Activated CD4-positive, alpha-beta T cell treated with anti-CD3 and anti-CD28 coated beads for 1 hour (primary cell): ENCODE measurements around the gene ACTL7B.
"Not testable (repeated sequence)": the region's sequence is repeated elsewhere in the genome, so short reads cannot be mapped to it uniquely, and the experiment has no call there.

Source experiments
- DNase-seq: peaks from one replicate; pipeline ENCODE4 v3.0.0-alpha.2; 2020

The ACTL7B gene

GRCh38 chr9:108842610-108843295, 13.0 kb downstream of the ACTL7B start:
- no peak for DNase-seq

DNA sequence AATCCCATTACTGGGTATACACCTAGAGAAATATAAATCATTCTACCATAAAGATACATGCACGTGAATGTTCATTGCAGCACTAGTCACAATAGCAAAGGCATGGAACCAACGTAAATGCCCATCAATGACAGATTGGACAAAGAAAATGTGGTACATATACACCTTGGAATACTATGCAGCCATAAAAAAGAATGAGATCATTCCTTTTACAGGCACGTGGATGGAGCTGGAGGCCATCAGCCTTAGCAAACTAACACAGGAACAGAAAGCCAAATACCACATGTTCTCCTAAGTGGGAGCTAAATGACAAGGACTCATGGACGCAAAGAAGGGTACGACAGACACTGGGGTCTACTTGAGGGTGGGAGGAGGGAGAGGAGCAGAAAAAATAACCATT, 16.2 kb downstream of the ACTL7B start:
- not testable (repeated sequence) for DNase-seq

DNA sequence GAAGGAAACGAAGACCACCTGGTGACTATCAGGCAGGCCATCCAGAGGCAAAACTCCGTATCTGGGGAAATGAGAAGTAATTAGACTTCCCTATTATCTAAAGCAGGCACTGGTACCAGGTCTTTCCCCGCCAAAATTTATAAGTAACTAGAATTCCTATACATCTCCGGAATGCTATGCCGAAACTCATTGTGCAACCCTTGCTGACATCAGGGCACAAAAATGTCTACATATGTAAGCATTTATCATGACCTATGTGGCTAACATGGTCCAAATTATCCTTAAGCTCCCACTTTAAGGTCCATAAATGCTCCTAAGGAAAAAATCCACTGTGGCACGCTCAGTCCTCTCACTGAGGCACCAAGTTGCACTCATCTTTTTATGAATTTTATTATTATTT, 17.8 kb downstream of the ACTL7B start:
- DNase-seq, result no peak

GRCh38 chr9:108837530-108837929, 18.3 kb downstream of the ACTL7B start:
- DNase-seq, result no peak

GRCh38 chr9:108836781-108837180, 19.0 kb downstream of the ACTL7B start:
- no peak for DNase-seq

DNA sequence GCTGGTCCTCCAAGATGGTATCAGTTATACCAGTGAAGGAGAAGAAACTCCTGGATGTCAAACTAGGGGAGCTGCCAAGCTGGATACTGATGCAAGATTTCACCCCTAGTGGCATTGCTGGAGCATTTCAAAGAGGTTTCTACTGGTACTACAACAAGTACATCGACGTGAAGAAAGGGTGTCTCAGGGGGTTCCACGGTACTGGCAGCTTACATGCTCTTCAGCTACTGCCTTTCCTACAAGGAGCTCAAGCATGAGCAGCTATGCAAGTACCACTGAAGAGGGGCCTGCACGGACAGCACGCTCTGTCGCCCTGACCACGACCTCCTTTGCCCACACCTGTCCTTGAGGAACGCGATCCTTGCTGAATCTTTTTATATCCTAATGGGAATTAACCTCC, 19.5 kb downstream of the ACTL7B start:
- DNase-seq, result no peak

- DNase-seq, result no peak
Observed at GRCh38 chr9:108835831-108836230, 20.0 kb downstream of the ACTL7B start.

DNA sequence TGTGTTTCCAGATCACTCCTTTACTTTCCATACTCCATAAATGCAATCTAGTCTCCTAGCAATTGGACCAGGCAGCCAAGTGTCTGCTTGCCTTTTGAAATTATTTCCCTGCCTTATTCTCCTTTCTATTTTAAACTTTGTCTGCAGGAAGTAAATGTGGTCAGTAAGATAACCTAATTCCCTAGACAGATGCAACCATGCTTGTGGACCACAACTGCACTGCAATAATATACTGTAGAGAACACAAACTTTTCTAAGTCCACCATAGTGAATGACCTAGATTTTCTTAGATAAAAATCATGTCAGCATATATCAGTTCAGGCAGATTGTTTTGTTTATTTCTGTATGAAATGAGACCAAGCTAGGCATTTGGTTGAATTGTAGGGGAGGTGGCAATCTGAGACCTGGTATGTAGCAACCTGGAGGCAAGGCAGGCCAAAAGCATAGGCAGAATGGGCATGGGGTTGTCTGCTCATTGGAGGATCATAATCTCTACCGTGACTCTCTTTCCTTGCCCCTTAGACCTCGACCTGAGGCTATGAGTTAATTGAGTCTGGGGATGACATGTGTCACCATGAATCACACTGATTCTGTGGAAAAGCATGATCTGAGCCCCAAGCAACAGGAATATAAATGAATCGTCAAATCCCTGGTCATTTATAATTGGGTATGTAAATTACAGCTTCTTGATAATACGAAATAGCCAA, 20.7 kb downstream of the ACTL7B start:
- no peak for DNase-seq

DNA sequence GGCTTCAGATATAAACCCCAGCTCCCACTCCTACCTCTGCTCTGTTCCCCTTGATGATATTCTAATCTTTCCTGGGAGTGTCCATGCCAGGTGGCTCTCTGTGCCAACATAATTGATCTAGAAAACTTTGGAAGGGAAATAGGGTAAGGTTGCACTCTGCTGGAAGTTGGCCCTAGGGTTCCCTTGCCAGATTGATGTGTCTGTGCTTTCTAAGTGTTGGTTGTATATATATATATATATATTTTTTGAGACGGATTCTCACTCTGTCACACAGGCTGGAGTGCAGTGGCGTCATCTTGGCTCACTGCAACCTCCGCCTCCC, 23.6 kb downstream of the ACTL7B start:
- DNase-seq, result no peak

DNA sequence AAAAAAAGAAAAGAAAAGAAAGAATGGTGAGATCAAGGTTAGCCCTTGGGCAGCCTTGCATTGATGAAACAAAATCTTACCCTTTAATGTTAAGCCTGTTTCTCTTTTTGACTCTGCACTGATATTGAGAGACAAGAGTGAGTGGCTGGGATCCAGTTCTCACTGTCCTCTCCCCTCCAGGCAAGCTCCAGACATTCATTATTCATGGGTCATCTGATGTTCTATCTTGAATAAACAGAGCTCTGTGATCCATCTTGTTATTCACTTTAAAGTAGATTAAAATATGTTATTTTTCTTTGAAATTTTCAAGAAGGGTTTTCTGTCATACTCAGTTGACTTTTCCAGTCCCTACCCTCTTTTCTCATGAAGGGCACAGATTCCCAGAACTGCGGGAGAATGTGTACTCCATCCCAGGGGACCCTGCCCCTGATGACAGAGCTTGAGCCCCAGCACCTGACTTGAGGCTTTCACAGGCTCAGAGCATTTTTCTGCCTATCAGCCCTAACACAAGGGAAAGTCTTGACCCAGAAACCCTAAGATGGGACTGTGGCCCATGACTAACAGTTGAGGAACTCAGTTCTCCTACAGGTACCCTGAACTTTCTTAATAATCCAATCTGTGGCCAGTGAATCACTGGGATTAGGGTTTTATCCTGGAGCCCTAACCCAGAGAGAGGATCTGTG, 24.1 kb downstream of the ACTL7B start:
- DNase-seq, result no peak

DNA sequence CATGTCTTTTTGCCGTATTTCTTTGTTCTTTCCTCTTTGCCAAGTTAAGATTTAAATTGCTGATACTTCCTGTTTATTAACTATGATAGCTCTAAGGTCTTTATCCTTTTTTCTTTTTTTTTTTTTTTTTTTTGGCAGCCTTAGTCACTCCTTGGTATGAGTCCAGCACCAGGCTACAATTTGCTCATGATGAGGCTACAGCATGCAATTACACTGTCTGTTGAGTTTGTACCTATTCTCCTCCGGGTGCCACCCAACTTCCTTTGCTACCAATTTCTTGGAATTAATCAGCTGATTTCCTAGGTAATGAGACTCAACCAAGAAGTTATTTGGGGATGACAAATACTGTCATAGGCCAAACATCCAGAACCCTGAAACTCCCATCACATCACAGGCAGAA, 25.5 kb downstream of the ACTL7B start:
- no peak for DNase-seq

DNA sequence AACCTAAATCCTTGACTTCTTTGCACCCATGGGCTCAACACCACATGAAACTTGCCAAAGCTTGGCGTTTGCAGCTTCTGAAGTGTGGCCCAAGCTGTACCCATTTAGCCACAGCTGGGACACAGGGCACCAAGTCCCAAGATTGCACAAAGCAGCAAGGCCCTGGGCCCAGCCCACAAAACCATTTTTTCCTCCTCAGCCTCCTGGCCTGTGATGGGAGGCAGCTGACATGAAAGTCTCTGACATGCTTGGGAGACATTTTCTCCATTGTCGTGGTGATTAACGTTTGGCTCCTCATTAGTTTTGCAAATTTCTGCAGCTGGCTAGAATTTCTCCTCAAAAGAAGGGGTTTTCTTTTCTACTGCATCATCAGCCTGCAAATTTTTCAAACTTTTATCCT, 32.0 kb downstream of the ACTL7B start:
- DNase-seq, result no peak

DNA sequence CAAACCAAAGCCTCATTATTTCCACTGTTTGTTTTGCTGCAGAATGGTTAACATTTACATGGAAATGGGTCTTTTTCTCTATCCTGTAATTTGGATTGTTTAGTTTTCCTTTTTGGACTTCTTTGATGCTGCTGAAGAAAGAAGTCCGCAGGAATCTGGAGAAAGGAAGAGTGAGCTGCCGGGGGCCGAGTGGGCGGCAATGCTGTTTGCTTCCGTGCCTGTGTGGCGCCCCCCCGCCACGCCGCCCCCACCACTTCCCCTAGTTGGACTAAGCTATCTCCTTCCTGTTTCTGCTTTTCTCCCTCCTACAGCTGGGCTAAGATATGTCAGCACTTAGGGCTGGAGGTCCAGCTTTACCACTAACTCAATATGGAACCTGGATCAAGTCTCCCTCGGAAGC, 39.7 kb downstream of the ACTL7B start:
- DNase-seq, result no peak

DNA sequence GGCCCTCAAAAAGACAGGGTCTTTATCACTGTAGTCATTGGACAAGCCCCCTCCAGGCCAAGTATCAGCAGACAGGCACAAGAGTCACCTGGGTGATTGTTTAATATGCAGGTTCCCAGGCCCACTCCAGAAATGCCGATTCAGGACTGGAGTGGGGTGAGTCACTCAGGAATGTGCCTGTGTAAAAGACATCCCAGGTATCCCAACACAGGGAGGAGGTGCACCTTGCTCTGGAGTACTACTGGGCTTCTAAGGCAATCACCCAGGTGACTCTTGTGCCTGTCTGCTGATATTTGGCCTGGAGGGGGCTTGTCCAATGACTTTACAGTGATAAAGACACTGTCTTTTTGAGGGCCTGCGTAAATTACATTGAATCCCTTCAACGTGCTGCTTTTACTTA, 40.6 kb downstream of the ACTL7B start:
- no peak for DNase-seq

DNA sequence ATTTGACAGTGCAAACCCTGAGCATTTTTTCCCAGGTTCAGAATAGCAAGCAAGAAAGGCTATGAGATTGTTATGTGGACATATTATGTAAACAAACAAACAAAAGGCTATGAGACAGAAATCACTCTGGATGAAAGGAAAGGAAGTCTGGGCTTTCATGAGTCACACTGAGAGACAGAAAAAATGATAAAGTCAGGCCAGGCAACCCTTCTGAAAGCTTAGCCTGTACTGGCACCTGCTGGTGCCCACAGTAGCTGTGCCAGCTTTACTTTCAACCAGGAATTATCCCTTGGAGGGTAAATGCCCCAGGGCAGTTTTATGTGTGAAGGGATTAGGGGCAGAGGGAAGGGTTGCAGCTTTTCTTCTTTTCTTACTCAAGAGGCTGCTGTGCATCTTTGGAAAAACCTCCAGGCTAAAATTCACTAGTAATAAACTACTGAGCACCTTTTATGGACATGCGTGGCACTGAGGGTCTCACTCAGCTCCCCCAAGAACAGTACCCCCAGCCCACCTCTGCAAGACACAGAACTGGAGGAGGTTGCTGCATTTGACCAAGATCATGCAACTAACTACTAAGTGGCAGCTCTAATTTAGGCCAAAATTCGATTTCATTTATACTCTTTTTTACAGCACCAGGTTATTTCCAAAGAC, 41.7 kb downstream of the ACTL7B start:
- DNase-seq, result no peak

DNA sequence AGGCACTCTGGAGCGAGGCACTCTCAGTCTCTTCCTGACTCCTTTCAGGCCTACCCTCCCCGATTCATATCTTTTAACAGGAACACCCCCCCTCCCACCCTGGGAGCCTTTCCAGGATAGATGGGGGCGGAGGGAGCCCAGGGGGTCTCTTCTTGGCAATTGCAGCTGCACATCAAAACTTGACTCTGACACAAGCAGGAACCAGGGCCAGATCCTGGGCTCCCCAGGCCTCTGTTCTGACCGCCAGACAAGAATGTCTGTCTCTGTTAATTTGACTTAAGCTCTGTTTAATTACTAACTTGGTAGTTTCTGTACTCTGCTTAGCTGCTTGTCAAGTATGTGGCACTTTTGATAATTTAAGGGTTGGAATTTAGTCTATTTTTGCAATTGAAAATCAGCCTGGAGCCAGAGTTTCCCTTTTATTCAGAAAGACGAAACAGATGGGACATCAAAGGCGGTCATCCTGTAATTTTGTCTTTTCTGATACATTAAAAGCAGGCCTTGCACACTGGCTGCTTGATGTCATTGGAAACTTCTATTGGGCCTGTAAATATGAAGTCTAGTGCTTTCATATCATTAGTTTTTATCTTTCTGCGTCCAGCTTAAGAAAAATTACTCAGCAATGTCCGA, 43.3 kb downstream of the ACTL7B start:
- DNase-seq, result no peak

DNA sequence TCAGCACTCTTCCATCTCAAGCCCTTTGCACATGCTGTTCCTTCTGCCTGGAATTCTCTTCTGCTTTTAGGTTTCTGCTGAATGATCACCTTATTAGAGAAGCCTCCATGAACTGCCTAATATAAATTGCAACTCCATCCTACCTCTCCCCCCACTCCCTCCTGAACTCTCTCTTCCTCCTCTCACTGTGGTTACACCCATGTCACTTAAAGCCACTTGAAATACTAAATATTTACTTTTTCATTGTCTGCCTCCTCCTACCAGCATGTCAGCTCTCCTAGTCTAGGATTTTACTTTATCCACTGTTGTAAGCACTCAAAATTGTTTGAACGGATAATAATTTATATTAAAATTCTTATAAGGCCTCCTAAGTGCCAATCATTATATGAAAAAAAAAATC, 43.8 kb downstream of the ACTL7B start:
- no peak for DNase-seq

- DNase-seq, result no peak
Observed at GRCh38 chr9:108809269-108809668, 46.5 kb downstream of the ACTL7B start.
